Stimulated activated CD8-positive, alpha-beta memory T cell treated with anti-CD3 and anti-CD28 coated beads, Interleukin-4, amount 100 ng/mL, for 48 hours (primary cell): ENCODE results near the gene SV2C.
A peak's percentile ranks its signal among the peaks of the same experiment; 100 is the strongest.
"Not testable (repeated sequence)": the region's sequence is repeated elsewhere in the genome, so short reads cannot be mapped to it uniquely, and the experiment has no call there.

Source experiments
- DNase-seq: peaks from one replicate; pipeline ENCODE4 v3.0.0-alpha.2; 2020

Gene SV2C

DNA sequence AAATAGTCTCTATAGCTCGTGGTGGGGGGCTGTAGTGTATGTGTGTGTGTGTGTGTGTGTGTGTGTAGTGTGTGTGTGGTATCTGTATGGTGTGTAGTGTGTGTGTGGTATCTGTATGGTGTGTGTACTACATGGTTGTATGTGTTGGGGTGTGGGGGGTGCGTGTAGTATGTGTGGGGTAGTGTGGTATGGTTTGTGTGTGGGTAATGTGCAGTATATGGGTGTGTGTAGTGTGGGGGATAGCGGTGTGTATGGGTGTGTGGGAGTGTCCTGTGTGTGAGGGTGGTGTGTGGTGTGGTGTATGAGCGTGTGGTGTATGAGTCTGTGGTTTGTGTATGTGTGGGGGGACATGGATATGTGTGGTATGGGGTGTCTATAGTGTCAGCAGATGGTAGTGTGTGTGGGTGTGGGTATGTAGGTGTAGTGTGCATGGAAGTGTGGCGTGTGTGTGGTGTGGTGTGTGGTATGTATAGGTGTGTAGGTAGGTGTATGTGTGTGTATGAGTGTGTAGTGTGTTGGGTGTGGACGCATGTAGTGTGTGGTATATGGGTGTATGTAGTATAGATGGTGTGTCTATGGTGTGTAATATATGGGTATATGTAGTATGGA, 174.1 kb downstream of the SV2C start:
- DNase-seq = no peak

- DNase-seq = no peak
Observed at GRCh38 chr5:76257897-76258296, 174.7 kb downstream of the SV2C start.

DNA sequence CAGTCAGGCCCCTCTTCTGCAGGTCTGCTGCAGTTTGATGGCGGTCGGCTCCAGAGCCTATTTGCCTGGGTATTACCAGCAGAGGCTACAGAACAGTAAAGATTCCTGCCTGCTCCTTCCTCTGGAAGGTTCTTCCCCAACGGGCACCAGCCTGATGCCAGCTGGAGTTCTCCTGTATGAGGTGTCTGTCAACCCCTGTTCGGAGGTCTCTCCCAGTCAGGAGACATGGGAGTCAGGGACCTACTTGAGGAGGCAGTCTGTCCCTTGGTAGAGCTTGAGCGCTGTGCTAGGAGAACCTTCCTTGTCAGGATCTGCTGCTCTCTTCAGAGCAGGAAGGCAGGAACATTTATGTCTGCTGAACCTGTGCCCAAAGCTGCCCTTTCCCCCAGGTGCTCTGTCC, 181.5 kb downstream of the SV2C start:
- no peak for DNase-seq

- peak; percentile 58 for DNase-seq
Observed at GRCh38 chr5:76269259-76269931, 186.2 kb downstream of the SV2C start.

DNA sequence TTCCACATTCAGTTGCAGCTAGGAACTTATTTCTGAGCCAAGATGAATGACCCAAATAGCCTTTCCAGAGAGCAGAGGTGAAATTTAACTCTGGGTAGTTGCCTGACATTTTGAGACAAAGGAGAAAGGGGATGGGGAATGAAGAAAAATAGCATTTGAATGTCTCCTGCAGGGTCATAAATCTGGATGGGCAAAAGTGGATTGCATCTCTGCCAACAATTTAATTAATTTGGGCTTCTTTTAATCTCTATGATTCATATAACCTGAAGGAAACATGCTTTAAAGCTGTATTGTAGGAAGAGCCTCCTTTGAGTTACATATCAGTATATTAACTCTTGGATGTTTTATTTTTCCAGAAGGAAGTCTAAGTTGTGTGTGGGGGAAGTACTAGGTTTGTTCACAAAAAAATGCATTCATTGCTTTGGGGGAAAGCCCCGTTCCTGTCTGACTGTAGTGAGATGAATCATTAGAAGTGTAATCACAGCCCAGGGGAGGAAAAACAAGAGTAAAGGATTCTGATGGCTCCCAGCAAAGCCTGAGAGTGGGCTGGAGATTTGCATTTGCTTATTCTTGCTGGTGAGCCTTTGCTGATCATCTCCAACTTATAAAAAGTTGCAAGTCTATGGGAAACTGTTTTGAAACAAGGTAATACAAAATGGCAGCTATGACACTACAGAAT, 186.9 kb downstream of the SV2C start:
- peak; percentile 39 for DNase-seq

- DNase-seq = no peak
Observed at GRCh38 chr5:76271836-76272235, 188.7 kb downstream of the SV2C start.

DNA sequence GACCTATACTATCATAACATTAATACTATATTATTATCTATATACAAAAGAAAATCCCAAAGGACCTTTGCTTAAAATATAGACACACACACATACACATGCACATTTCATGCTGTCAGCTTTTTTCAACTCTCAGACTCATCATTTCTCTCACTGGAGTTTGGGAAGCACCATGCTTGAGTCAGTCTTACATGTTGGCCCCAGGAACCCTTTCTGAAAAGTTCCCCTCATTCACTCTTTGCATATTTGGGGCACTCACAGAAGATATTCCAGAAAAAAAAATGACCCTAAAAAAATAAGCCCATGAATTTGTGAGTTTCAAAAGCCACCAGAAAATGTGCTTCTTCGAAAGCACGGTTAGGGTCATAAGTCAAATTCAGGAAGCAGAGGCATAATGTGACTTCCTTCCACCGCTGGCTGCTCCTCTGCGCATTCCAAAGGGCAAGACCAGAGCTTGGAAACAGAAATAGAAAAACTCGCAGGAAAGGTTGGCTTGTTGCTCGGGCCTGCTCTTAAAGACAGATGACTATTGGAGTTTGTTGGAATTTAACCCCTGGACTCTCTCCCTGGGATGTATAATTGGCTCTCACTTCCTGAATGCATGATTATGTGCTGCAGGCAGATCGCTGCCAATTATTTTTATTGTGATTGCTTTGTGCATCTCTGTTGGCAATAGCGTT, 190.2 kb downstream of the SV2C start:
- no peak for DNase-seq

DNA sequence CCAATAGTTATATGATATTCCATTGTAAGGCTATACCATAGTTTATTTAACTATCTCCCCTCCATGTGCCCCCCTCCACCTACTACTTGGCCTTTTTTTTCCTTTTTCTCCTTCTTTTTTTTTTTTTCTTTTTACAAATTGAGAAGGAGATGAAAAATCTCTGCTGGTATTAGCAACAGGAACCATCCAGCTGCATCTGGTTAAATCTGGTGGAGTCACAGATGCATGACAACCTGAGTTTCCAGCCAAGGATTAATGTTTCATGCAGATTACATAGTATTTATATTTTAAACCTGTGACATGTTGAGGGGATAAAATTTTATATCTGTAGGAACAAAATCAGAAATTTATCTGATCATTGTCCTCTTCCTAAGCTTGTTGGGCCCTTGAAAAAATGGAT, 191.4 kb downstream of the SV2C start:
- DNase-seq = no peak

- no peak for DNase-seq
Observed at GRCh38 chr5:76277736-76278135, 194.6 kb downstream of the SV2C start.

GRCh38 chr5:76278261-76278789, 195.1 kb downstream of the SV2C start:
- DNase-seq = no peak

DNA sequence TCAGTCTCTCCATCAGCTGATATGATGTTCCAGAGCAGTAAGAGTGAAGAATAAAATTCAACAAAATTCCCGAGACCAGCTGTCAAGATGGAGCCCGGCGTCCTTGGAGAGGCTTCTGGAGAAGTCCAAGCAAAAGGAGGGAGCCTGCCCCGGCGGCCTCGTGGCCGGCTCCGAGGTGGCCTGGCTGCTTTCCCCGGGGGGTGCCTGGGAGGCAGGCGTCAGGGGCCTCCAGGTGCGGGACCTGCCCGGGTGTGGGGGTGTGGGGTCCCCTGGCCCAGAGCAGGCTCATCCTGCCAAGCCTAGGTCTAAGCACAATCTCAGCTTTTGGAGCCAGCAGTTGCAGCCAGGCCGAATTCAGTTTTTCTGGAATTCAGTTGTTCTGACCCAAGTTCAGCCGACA, 197.3 kb downstream of the SV2C start:
- no peak for DNase-seq

GRCh38 chr5:76283670-76284069, 200.5 kb downstream of the SV2C start:
- no peak for DNase-seq

- DNase-seq = no peak
Observed at GRCh38 chr5:76289692-76290091, 206.5 kb downstream of the SV2C start.

DNA sequence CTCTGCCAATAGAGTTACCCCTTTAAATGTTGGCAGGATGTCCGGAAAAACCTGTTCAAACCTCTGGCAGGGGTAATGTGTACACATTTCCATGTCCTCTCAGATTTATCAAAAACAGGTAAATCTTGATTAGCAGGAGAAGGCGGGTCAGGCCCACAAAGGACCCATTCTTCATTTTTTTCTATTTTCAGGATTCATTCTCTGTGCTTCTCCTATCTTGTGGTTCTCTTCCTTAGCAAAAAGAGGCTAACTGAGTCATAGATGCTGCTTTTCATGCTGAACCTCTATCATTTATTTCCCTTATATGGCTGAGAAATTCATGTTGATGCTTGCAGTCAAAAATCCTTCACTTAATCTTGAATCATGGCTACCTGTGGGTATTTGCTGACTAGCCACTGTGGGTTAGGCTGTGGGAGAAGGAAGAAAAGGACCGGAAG, 207.2 kb downstream of the SV2C start:
- no peak for DNase-seq

DNA sequence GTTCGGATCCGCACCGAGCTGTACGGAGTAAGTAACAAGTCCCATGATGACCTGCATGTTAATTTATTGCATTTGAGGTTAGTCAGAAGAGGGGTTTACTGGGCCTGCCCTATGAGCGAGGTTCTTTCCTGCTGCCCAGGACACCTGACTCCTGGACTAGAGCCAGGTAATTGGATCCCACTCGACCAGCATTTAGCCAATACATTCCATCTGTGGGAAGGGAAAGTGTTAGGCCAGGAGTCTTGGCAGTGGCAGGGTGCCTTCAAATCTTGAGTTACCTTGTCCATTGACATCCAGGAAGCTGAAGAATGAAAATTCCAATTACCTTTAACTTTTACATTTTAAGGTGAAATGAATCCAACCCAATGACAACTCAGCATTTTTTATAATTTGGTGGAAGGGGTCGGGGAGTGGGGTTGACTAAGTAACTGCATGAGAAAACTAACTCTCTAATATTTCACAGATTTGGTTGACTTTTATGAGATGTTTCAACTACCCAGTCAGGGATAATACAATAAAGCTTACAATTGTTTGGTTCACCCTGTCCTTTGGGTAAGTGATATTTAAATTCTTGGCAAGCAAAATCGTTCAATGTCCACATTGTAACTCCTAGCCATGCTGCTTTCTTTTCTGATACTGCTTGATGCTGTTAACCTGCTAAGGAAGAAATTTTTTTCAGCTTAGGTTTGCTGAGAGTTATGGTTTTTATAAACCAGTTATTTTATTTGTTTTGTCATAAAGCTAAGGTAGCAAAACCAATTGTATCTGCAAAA, 208.3 kb downstream of the SV2C start:
- no peak for DNase-seq

- DNase-seq = no peak
Observed at GRCh38 chr5:76292620-76293322, 209.6 kb downstream of the SV2C start.

- DNase-seq = no peak
Observed at GRCh38 chr5:76294573-76294972, 211.4 kb downstream of the SV2C start.

- no peak for DNase-seq
Observed at GRCh38 chr5:76298852-76299251, 215.7 kb downstream of the SV2C start.

DNA sequence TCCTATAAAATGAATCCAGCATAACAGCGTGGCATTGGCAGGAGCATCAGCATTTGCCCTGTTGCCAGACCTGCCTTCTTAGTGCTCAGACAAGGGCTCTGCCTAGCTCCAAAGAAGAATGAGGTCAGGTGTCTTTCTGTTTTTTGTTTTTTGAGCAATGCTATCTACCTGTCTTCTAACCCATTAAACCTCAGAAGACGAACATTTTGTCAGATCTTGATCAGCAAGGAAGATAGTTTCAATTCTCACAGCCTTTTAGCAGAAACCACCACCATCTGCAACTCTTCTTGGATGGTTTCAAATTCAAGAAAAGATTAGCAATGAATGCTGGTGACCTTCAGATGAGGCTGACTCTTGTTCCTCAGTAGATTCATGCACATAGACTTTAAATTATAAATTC, 216.4 kb downstream of the SV2C start:
- no peak for DNase-seq

- not testable (repeated sequence) for DNase-seq
Observed at GRCh38 chr5:76301932-76302331, 218.7 kb downstream of the SV2C start.

- DNase-seq = not testable (repeated sequence)
Observed at GRCh38 chr5:76302661-76303060, 219.5 kb downstream of the SV2C start.

GRCh38 chr5:76303921-76304320, 220.7 kb downstream of the SV2C start:
- peak; percentile 39 for DNase-seq
